GM15510 (cell line): ENCODE data around the gene MOG.

Source experiments
- POLR2A ChIP-seq: IDR thresholded peaks from 3 replicates; pipeline ENCODE4 v1.6.1; 2011; ENCODE audit warnings: borderline replicate concordance; ENCODE audit not compliant: insufficient read length; ENCODE audit errors: extremely low read depth

The MOG gene

GRCh38 chr6:29685718-29686326, 28.9 kb downstream of the MOG start:
- no peak for TF ChIP-seq POLR2A

- no peak for TF ChIP-seq POLR2A
These were observed 37.7 kb downstream of the MOG start for GRCh38 chr6:29694637-29695036.

GRCh38 chr6:29696147-29697125, 39.5 kb downstream of the MOG start:
- no peak for TF ChIP-seq POLR2A

GRCh38 chr6:29702519-29703103, 45.7 kb downstream of the MOG start:
- TF ChIP-seq POLR2A: no peak

GRCh38 chr6:29705389-29706231, 48.7 kb downstream of the MOG start:
- no peak for TF ChIP-seq POLR2A

GRCh38 chr6:29708432-29709179, 51.7 kb downstream of the MOG start:
- TF ChIP-seq POLR2A: no peak

GRCh38 chr6:29709188-29709587, 52.3 kb downstream of the MOG start:
- no peak for TF ChIP-seq POLR2A

- TF ChIP-seq POLR2A: no peak
These were observed 53.5 kb downstream of the MOG start for GRCh38 chr6:29710281-29710941.

GRCh38 chr6:29720863-29721262, 64.0 kb downstream of the MOG start:
- no peak for TF ChIP-seq POLR2A
